ENCODE results near the gene CDADC1. TPM values are rescaled to one million over a fixed set of nuclear protein-coding genes. Genes with fewer than 3 reads are reported as not detected.

The CDADC1 gene
- total RNA-seq, 4 donors from 2014 or later, result 1.1 to 4.0 (median 2.8) TPM

DNA sequence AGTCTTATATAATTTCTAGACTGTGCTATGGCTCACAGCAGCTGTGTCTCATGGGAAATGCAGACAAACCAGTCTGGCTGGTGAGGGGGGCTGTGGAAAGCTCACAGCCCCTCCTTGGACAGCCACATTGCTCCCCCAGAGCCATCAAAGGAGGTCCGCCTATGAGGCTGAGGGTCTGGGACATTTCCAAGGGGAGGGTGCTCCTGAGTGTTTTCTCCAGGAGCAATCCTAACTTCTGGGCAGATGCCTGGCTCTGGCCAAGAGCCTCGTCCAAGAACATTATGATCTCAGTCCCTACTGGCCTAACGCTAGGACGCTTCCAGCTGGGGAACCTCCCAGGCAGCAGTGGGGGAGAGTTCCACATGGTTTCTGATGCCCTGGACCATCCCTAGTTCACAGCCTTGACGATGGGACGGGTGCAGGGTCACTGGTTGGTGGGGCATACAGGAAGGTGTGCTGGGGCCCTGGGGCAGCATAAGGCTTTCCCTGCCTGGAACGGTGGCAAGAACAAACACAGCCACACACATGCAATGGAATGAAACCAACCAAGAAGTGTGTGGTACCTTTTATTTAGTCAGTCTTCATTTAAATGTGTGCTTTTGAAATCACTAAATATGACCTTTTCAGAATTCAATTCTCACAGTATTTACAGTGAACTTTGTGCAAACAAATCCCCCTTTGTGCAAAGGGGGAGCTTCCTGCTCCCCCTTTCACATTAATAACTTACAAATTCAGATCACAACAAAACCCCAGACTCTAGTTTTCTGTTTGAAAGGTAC is 60.6 kb downstream of the CDADC1 start:
- peaks cover 0 to 29% (median 0%) of the 10 kb centered on the region in 3 donors for H3K36me3 ChIP-seq
- TF ChIP-seq, protein P1, sequence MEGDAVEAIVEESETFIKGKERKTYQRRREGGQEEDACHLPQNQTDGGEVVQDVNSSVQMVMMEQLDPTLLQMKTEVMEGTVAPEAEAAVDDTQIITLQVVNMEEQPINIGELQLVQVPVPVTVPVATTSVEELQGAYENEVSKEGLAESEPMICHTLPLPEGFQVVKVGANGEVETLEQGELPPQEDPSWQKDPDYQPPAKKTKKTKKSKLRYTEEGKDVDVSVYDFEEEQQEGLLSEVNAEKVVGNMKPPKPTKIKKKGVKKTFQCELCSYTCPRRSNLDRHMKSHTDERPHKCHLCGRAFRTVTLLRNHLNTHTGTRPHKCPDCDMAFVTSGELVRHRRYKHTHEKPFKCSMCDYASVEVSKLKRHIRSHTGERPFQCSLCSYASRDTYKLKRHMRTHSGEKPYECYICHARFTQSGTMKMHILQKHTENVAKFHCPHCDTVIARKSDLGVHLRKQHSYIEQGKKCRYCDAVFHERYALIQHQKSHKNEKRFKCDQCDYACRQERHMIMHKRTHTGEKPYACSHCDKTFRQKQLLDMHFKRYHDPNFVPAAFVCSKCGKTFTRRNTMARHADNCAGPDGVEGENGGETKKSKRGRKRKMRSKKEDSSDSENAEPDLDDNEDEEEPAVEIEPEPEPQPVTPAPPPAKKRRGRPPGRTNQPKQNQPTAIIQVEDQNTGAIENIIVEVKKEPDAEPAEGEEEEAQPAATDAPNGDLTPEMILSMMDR (IDR thresholded peaks at IDR 0.05), result no peak
- TF ChIP-seq POLR2A (IDR thresholded peaks at IDR 0.05), result peak in 2 of 4 donors; percentile 18 to 20
- 13 to 27% methylated on average over 1 to 2 of the region's 7 CpGs for WGBS, 2 donors
- H3K4me3 ChIP-seq, result peak overlapping the region in 1 of 4 donors; percentile 21
- no peak for DNase-seq
- H3K9me3 ChIP-seq, result no peaks in the 10 kb centered on the region
- H3K27me3 ChIP-seq, result no peaks in the 10 kb centered on the region
- H3K4me1 ChIP-seq, result peaks cover 9 to 69% (median 31%) of the 10 kb centered on the region in 3 donors
- intact Hi-C loops (cut with DNase I), result no loop called here
- H3K27ac ChIP-seq, result peak overlapping the region; percentile 66 to 94 (median 87)

- Histone ChIP-seq H3K4me3 (no peak overlapping the region), H3K27me3 (no peaks in the 10 kb centered on the region), H3K27ac (peak overlapping the region; percentile 66 to 94 (median 87)), H3K36me3 (peaks cover 0 to 29% (median 0%) of the 10 kb centered on the region in 3 donors), H3K4me1 (peaks cover 9 to 68% (median 33%) of the 10 kb centered on the region in 3 donors), H3K9me3 (no peaks in the 10 kb centered on the region)
- no peak for DNase-seq
- TF ChIP-seq POLR2A (IDR thresholded peaks at IDR 0.05), result no peak
- TF ChIP-seq, protein P1 (IDR thresholded peaks at IDR 0.05), result no peak
- intact Hi-C loops (cut with DNase I), result no loop called here
- 60 to 63% methylated on average over 6 to 11 of the region's 11 CpGs for WGBS, 2 donors
These were observed 61.2 kb downstream of the CDADC1 start for GRCh38 chr13:49308921-49309408.

DNA sequence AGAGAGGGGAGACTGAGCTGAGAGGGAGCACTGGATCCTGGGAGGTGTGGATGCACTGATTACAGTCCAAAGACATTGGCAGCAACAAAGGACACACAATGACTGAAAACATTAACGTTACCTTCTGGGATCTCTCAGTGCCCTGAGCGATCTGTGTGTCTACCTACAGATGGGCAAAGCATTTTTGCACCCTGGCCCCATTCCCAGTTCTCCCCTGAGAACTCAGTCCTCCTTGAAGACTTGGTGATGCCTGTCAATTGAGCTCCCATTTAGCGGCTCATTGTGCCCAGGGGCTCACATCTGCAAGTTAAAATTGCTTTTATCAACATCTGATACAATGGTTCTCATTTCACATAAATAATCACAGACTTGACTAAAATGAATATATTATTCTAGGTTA is 62.5 kb downstream of the CDADC1 start:
- intact Hi-C loops (cut with DNase I), result no loop called here
- no peaks in the 10 kb centered on the region for H3K9me3 ChIP-seq
- H3K27me3 ChIP-seq, result no peaks in the 10 kb centered on the region
- WGBS, 2 donors, result 88 to 89% methylated on average over 3 of the region's 3 CpGs
- DNase-seq, result no peak
- peaks cover 9 to 68% (median 37%) of the 10 kb centered on the region in 3 donors for H3K4me1 ChIP-seq
- peak overlapping the region in 3 of 4 donors; percentile 85 to 94 (median 89) for H3K27ac ChIP-seq
- peaks cover 0 to 29% (median 0%) of the 10 kb centered on the region in 3 donors for H3K36me3 ChIP-seq
- no peak overlapping the region for H3K4me3 ChIP-seq
- TF ChIP-seq, protein P1 (IDR thresholded peaks at IDR 0.05), result no peak

- DNase-seq, result no peak
- H3K36me3 ChIP-seq, result peaks cover 0 to 29% (median 0%) of the 10 kb centered on the region in 3 donors
- 88 to 94% methylated on average over 6 of the region's 6 CpGs for WGBS, 2 donors
- intact Hi-C loops (cut with DNase I), result no loop called here
- H3K27ac ChIP-seq, result no peak overlapping the region
- no peak overlapping the region for H3K4me3 ChIP-seq
- TF ChIP-seq, protein P1 (IDR thresholded peaks at IDR 0.05), result no peak
- TF ChIP-seq POLR2A (IDR thresholded peaks at IDR 0.05), result no peak
- peaks cover 9 to 52% (median 32%) of the 10 kb centered on the region in 3 donors for H3K4me1 ChIP-seq
- H3K9me3 ChIP-seq, result no peaks in the 10 kb centered on the region
- no peaks in the 10 kb centered on the region for H3K27me3 ChIP-seq
These were observed 64.1 kb downstream of the CDADC1 start for GRCh38 chr13:49311816-49312215.

- TF ChIP-seq POLR2A (IDR thresholded peaks at IDR 0.05), result no peak
- TF ChIP-seq, protein P1 (IDR thresholded peaks at IDR 0.05), result no peak
- WGBS, 2 donors, result 70 to 72% methylated on average over 6 of the region's 6 CpGs
- Histone ChIP-seq H3K36me3 (peaks cover 0 to 37% (median 0%) of the 10 kb centered on the region in 3 donors), H3K27me3 (no peaks in the 10 kb centered on the region), H3K27ac (peak overlapping the region; percentile 46 to 90 (median 80)), H3K4me1 (peaks cover 0 to 31% (median 13%) of the 10 kb centered on the region in 3 donors), H3K9me3 (no peaks in the 10 kb centered on the region), H3K4me3 (peak overlapping the region in 1 of 4 donors; percentile 31)
- no peak for DNase-seq
- intact Hi-C loops (cut with DNase I), result no loop called here
These were observed 66.7 kb downstream of the CDADC1 start for GRCh38 chr13:49314344-49314882.

Measured in esophagus squamous epithelium (tissue), 5 donors.